ENCODE measurements around the gene CENPL.
A peak's percentile ranks its signal among the peaks of the same experiment; 100 is the strongest.

CENPL gene

DNA sequence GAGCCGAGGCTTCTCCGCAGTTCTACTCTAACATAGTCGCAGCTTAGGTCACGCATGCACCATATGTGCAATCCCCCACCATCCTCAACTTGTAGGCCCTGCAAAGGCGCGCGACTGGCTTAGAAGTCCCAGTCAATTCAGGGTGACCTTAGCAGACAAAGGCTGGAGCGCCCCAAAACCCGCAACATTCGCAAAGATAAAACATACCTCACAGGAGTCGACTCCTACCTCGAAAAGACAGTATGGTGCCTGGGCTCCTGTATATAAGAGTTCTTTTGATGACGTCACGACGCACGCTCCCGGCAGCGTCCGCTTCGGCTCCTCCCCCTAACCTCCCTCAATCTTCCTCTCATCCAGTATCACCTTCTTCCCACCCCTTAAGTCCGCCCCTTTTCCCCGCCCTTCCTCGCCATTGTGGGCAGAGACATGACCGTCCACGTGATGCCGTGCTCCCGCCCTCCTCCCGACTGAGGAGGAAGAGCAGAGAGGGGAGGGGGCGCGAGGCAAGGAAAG, 43.1 kb upstream of the CENPL start, which contains the start of gene GAS5:
TSS of gene GAS5 (minus strand) at position 237 of the 513 bp plus-strand sequence.
- H3K27ac ChIP-seq = peak within 1 kb of the TSS; percentile 93
- TF ChIP-seq, protein P1, sequence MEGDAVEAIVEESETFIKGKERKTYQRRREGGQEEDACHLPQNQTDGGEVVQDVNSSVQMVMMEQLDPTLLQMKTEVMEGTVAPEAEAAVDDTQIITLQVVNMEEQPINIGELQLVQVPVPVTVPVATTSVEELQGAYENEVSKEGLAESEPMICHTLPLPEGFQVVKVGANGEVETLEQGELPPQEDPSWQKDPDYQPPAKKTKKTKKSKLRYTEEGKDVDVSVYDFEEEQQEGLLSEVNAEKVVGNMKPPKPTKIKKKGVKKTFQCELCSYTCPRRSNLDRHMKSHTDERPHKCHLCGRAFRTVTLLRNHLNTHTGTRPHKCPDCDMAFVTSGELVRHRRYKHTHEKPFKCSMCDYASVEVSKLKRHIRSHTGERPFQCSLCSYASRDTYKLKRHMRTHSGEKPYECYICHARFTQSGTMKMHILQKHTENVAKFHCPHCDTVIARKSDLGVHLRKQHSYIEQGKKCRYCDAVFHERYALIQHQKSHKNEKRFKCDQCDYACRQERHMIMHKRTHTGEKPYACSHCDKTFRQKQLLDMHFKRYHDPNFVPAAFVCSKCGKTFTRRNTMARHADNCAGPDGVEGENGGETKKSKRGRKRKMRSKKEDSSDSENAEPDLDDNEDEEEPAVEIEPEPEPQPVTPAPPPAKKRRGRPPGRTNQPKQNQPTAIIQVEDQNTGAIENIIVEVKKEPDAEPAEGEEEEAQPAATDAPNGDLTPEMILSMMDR (conservative IDR thresholded peaks at IDR 0.05) = no peak

DNA sequence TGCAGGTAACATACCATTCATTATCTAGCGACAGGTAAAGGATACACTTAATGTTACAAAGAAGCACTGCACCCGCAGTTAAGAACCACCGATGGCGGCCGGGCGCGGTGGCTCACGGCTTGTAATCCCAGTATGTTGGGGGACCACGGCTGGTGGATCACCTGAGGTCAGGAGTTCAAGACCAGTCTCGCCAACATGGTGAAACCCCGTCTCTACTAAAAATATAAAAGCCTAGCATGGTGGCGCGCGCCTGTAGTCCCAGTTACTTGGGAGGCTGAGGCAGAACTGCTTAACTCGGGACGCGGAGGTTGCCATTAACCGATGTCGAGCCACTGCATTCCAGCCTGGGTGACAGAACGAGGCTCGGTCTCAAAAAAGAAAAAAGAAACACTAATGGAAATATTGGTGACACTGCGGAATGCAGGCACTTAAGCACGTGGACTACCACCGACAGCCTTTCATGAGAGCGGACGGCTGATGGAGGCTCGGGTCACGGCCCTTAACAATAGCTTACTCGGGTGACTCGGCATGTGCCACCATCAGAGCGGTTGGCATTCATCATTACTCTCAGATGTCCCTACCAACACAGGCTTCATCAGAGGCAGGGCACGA, 42.6 kb upstream of the CENPL start:
- TF ChIP-seq, protein P1 (conservative IDR thresholded peaks at IDR 0.05) = no peak
- peak overlapping the region; percentile 93 for H3K27ac ChIP-seq

DNA sequence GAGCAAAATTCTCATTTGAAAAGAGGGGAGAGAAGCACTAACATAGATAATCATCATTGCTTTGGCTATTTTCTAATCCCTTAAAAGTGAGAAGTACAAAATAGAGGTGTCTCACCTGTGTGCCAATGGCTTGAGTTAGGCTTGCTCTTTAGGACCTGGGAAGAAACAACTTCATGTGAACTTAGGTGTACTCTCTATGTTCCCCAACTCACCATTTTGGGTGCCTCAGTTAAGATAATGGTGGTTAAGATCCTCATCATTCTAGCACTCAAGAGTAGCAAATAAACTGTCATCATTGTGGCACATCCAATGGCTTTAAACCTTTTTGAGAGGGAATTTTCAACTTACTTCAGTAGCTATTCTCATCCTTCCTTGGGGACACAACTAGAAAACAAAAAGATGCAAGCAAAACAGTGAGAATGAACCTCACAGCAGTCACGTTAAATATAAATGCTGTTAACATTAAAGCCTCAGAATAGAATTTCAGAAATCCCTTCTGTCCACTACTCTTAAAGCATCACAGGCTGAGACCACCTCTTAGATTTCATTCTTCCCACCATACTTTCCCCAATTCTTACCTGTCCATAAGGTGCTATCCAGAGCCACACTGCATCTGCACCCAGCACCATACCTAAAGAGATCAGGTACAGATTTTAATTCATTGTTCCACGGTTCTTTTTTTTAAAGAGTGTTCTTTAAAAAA, 41.9 kb upstream of the CENPL start:
- H3K27ac ChIP-seq = peak overlapping the region; percentile 93
- TF ChIP-seq, protein P1 (conservative IDR thresholded peaks at IDR 0.05) = no peak

DNA sequence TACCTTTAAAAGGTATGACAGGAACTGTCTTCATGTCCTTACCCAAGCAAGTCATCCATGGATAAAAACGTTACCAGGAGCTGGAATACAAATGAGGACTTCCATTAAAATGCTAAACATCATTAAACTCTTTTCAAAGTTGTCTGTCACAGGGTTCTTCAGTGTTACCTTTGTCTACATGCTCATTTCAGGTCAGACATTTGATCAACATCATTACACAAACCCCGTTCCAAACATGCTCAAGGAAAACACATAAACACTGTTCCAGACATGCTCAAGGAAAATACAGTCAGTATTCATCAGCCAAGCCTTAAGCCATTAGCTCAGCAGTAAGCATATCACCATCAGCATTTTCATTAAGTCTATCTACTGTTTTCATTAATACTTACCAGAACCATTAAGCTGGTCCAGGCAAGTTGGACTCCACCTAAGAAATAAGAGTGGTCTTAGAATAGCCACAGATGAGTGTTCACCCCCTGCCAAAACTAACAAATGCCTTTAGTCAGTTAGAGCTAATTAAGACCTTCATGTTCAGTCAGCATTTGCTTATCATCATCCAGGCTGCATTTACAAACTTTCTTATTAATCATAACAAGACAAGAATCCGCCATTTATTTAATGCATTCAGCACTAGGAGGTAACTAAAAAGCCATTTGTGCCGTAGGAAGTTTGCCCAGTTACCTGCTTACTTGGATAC, 40.9 kb upstream of the CENPL start:
- H3K27ac ChIP-seq = peak overlapping the region; percentile 93
- TF ChIP-seq, protein P1 (conservative IDR thresholded peaks at IDR 0.05) = no peak

DNA sequence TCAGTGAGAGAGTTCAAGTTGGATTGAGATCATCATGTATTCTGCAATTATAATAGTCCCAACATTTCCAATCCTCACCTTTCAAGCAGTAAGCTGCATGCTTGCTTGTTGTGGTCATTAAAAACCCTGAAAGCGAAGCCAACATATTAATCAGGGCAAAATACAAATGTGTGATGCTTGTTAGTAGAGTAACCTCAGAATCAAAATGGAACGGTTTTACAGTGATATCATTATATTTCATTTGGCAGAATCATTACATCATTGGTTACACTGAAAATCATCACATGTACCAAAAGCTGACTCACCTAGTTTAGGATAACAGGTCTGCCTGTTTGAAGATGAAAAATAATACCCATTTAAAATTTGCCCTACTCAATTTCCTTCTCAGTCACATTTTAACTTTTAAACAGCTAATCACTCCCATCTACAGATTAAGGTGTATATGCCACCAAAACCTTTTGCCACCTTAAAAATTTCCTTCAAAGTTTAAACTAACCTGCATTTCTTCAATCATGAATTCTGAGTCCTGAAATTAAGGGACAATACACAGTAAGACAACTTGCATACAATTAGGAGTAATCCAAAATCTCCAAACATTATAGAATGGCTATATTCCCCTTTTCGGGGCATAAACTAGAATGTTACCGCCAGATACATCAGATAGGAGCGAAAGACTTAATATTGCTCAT, 39.6 kb upstream of the CENPL start:
- TF ChIP-seq, protein P1 (conservative IDR thresholded peaks at IDR 0.05) = no peak
- H3K27ac ChIP-seq = peak overlapping the region; percentile 93

DNA sequence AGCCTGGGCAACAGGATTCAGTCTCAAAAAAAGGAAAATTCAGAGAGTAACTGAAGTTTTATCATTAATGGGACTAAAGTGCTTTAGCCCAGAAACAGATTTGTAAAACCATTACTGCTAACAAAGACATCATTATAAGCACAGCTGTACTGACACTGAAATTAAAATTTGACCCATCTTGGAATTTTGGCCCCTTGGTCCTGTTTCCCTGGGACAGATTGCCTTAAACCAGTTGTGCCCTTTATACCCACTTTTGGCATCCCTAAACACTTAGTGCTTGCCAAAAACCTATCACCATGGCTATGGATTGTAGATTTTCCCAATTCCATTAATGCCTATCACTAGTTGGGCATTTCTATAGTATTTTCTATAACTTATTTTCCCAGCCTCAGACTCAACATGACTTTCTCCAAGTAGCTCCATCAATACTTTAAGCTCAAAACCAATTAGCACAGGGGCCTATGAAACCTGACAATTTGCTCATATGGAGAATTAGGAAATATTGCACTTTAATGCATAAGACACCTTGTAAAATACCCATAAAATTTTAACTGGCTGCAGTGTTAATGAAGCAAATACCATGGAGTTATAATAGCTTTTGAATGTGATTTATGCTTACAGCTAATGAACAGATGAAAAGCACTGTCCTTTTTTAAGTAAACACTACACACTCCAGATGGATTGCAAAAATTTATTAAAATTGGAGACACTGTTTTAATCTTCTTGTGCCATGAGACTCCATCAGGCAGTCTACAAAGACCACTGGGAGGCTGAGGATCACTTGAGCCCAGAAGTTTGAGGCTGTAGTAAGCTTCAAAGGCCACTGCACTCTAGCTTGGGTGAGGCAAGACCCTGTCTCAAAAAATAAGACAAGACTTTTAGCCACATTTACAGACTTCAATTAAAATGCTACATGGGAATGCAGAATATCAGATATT, 38.8 kb upstream of the CENPL start:
- peak overlapping the region; percentile 93 for H3K27ac ChIP-seq
- TF ChIP-seq, protein P1 (conservative IDR thresholded peaks at IDR 0.05) = no peak
